ENCODE results near the gene CUX1.
"Not testable (repeated sequence)": the region's sequence is repeated elsewhere in the genome, so short reads cannot be mapped to it uniquely, and the experiment has no call there.

The CUX1 gene

DNA sequence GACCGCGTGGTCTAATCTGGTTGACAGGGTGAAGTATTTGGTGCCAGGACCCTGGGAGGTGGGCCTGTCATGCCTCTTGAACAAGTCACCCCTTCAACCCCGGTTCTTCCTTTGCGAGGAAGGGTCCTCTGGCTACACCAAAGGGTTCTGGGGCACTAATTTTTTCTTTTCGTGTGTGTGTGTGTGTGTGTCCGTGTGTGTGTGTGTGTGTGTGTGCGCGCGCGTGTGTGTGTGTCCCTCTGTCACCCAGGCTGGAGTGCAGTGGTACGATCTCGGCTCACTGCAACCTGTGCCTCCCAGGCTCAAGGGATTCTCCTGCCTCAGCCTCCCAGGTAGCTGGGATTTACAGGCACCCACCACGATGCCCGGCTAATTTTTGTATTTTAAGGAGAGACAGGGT is 483.9 kb downstream of the CUX1 start:
- DNase-seq: not testable (repeated sequence)

DNA sequence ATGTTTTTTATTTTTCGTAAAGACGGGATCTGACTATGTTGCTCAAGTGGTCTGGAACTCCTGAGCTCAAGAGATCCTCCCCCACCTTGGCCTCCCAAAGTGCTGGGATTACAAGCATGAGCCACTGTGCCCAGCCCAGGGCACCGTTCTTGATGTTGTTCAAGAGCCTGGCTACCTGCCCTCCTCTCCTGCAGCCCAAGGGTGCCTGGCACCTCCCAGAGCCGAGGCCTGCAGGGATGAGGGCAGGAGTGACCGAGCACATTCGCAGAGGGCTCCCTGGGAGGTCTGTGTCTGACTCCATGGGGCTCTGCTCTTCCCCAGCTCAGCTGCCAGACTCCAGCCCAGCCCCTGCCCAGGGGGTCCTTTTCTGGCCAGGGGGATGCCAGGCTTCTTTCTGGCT is 484.6 kb downstream of the CUX1 start:
- DNase-seq: no peak

DNA sequence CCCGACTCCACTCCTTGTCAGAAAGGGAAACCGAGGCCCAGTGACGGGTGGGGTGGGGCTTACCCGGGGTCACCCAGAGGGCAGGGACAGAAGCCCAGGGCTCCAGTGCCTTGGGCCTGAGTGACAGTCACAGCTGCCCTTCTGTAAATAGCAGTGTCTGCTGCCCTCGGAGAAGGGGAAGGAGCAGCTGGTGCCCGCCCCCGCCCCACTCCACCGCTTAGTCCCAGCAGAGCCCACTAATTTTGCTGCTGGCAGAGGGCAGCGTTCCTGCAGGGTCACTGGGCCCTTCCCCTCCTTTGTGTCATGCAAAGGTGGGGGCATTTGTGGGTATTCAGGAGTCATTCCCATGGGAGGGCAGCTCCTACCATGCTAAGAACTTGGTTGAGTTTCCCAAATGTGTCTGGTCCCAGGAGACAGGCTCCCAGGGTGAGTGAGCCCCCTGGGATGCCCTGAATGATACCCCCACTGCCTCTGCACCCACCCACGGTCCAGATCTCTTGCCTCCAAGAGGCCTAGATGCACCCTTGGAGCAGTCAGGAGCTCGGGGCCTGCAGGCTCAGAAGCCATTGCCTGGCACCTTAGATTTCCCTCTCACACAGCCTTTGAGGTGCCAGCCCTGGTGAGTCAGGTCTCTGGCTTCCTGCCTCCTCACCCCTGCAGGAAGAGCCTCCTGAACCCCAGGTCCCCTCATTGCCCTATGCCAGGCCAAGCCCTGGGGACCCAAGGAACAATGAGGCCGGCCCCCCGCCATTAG is 486.4 kb downstream of the CUX1 start:
- DNase-seq: no peak

DNA sequence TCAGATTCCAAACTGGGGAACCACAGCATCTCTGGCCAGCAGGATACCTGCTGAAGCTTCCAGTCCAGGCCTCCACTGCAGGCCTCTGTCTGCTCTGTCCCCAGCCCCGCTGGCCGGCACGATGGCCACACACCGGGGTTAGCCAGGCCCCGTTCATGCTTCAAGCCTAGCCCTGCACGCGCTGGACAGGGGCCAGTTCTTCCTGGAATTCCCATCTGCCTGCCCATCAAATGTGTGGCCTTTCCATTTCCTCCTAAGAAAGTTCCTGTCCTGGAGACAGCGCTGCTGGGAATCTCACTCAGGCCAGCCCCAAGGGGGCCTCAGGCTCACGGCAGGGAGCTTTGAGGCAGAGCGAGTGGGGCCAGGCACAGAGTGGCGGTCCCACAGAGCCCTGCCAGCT is 487.2 kb downstream of the CUX1 start:
- no peak for DNase-seq

DNA sequence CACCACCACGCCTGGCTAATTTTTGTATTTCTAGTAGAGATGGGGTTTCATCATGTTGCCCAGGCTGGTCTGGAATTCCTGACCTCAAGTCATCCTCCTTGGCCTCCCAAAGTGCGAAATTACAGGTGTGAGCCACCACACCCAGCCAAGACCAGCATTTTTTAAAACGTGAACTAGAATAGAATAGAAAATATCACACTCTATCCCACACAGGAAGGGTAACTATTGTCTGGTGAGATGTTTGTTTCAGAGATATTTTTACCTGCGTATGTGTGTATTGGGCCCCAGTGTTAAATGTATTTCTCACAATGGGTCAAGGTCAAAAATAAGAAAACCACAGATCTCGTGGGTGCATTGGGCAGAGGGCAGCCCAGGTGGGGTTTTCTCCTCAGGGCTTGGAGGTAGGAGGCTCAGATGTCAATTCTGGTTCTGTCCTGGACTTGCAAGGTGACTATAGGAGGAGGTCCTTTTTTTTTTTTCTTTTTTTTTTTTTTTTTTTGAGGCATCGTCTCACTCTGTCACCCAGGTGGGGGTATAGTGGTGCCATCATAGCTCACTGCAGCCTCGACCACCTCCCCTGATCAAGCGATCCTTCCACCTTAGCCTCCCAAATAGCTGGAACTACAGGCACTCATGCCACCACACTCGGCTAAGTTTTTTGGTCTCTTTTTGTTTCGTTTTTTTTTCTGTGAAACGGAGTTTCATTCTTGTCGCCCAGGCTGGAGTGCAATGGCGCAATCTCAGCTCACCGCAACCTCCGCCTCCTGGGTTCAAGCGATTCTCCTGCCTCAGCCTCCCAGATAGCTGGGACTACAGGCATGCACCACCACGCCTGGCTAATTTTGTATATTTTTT is 488.2 kb downstream of the CUX1 start:
- DNase-seq: no peak

DNA sequence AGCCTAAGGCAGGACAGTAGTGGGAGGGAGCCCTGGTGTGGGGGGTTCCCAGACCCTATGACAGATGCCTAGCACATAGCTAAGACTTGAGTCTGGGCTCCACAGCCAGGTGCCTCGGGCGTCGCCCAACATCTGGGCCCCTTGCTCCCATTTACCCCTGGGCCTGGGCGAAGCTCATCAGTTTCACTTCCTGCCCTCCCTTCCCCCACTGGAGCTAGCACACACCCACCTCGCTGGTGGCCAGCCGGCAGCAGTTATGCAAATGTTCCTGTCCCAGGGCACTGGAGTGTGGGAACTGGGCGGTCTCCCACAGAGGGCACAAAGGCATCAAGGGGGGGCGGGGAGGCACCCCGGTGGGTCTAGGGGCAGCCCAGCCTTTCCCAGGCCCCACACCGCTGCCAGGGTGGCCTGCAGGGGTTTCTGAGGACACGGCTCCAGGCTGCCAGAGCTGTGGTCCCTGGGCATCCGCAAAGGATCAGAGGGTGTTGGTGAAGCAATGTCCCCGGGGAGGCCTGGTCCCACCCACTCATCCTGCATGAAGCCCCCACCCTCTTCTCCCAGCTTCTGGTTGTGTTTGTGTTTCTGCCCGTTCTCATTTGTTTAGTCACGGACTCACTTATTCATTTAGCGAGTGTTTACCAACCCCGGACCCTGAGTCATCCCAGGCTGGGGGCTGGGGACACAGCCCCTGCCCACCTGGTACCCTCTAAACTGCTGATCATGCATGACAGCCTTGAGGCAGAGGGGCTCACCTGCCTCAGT is 489.7 kb downstream of the CUX1 start:
- peak; percentile 42 for DNase-seq

DNA sequence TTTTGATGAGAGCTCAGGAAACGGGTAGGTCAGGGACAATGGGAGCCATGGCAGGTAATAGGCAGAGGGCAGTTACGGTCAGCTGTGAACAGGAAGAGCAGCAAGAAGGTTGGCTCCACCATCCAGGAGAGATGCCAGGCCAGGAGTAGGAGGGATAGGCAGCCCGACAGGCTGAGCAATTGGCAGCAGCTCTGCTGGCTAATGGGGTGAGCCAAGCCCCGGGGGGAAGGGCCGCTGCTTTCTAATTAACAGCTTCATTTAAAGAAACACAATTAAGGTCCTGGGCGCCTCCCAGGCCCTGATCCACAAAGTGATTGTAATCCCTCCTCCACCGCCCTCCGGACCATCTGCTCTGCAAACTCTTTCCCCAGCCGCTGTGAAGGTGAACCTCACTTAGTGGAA is 493.0 kb downstream of the CUX1 start:
- no peak for DNase-seq

DNA sequence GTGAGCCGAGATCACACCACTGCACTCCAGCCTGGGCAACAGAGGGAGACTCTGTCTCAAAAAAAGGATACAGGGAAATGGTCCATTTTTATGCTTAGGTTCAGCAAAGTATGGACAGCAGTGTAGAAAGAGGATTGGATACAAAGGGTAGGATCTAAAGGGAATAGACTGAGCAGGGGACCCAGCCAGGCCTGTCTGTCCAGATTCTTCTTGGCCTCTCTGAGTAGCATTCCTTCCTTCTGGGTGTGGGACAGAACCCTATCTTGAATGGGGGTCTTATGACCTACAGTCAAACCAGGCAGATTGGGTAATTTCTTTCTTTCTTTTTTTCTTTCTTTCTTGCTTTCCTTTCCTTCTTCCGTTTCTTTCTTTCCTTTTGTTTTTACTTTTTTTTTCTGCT is 494.9 kb downstream of the CUX1 start:
- DNase-seq: no peak

DNA sequence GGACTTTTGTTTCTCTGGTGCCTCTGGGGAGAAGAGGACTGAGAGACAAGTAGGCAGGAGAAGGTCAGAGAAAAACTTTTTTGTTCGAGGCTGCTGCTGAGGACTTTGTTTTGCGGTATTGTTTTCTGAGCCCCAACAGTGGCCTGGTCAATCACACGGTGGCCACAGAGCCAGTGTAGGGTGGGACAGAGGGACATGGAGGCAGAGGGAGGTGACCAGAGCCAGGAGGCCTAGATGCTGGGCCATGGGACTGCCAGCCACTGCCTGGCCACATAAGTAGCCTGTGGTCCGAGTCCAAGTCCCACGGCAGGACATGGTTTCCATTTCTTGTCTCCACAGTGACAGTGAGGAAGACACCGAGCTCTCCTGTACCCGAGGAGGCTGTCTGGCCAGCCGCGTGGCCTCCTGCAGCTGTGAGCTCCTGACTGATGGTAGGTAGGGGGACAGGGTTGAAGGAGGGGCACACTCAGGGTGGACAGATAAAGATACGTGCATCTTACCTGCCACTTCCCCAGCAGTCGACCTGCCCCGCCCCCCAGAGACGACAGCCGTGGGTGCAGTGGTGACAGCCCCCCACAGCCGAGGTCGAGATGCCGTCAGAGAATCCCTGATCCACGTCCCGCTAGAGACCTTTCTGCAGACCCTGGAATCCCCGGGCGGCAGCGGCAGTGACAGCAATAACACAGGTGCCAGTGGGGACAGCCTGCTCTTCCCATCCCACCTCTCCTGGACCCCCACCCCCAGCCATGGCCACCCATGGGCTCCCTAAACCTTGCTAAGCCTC is 496.8 kb downstream of the CUX1 start:
- DNase-seq: no peak

DNA sequence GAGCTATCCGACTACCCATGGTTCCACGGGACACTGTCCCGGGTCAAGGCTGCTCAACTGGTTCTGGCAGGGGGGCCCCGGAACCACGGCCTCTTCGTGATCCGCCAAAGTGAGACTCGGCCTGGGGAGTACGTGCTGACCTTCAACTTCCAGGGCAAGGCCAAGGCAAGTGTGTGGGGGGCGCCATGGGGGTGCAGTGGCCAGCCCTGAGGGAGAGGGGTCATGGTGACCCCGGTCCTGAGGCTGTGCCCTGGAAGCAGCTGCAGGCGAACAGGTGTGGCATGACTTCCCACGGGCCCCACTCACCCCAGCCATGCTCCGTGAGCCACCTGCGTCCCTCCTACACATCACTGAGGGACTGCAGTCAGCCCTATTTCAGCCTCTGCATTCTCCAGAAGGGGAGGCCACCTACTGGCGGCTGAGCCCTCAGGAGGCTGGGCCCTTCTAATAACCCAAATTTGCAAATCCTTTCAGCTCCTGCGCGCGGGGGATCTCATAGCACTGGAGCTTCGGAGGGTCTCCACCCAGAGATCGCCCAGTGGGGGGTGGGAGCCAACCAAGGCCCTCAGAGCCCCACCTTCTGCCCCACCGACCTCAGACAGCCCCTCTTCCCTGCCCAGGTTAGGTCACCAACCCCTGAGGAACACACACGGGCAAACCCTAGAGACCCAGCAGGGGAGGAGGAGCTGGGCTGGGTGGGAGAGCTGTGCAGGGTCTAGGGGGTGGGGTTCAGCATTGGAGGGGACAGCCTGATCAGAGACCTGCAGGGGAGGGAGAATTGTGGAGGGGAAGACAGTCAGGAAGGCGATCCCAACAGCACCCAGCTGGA is 500.0 kb downstream of the CUX1 start:
- no peak for DNase-seq

DNA sequence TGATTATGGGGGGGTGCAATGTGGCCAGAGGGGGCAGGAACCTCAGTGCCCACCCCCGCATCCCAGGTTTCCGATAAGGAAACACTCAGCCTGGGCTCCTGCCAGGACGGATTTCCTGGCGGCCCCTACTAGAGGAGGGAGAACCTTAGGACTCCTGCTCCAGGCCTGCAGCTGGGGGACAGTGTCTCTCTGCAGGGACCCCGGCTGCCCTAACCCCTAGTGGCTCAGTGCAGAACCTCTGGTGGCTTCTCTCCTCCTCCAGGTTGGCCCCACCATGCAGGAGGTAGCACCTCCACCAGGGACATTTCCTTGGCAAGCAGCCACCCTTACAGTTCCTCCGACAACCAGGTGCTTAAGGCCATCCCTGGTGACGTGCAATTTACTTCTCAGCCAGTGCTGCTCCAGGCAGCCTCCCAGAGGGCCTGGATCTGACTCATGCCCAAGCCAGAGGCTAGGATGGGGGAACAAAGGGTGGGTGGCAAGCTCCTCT is 501.1 kb downstream of the CUX1 start:
- DNase-seq: no peak

DNA sequence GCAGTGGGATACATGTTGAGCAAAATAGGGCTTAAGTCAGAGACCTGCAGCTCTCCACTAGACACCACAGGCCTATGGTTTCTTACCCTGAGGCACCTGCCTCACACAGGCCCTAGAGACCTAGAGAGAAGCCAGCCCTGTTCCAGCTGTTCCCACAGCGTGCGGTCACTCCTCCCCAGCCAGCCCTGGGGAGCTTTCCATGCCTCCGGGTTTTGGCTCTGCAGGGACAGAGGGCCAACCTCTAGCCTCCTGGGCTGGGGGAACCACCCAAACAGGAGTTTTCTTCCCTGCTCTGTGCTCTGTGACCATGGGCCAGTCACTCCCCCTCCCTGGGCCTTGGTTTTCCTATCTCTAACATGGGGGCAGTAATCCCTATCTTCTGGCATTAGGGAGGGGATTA is 502.2 kb downstream of the CUX1 start:
- no peak for DNase-seq

DNA sequence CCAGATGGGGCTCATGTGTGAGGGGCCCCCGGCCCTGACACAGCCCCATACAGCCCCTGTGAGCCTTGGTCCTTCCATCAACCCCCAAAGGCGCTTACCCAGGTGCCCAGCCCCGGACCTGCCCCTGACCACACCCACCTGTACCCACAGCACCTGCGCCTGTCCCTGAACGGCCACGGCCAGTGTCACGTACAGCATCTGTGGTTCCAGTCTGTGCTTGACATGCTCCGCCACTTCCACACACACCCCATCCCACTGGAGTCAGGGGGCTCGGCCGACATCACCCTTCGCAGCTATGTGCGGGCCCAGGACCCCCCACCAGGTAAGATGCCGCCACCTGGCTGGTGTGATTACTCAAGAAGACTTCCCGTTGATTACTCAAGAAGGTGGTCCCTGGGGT is 502.8 kb downstream of the CUX1 start:
- DNase-seq: no peak

DNA sequence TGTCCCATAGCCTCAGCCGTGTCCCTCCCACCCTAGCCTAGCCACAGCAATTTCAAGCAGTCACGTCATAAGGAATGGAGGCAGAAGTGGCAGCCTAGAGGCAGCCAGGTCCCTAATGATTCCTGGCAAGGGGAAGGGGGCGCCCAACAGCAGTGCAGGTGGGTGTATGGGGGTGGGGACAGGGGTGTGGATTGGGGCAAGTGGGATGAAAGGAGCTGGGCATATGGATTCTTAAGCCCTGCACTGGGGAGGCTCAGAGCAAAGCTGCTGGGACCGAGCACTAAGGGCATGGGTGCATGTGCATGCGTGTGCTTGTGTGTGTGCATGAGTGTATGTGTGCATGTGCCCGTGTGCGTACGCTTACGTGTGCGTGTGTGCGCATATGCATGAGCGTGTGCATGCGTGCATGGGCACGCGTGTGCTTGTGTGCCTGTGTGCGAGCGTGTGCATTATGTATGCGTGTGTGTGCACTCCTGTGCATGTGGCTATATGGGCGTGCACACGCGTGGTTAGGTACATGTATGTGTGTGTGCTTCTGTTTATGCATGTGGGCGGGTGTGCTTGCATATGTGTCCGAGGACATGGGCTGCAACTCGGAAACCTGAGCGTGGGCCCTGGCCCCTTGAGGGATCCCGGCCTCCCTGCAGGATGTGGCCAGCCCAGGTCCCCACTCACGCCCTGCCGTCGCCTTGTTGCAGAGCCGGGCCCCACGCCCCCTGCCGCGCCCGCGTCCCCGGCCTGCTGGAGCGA is 503.4 kb downstream of the CUX1 start:
- DNase-seq: no peak

DNA sequence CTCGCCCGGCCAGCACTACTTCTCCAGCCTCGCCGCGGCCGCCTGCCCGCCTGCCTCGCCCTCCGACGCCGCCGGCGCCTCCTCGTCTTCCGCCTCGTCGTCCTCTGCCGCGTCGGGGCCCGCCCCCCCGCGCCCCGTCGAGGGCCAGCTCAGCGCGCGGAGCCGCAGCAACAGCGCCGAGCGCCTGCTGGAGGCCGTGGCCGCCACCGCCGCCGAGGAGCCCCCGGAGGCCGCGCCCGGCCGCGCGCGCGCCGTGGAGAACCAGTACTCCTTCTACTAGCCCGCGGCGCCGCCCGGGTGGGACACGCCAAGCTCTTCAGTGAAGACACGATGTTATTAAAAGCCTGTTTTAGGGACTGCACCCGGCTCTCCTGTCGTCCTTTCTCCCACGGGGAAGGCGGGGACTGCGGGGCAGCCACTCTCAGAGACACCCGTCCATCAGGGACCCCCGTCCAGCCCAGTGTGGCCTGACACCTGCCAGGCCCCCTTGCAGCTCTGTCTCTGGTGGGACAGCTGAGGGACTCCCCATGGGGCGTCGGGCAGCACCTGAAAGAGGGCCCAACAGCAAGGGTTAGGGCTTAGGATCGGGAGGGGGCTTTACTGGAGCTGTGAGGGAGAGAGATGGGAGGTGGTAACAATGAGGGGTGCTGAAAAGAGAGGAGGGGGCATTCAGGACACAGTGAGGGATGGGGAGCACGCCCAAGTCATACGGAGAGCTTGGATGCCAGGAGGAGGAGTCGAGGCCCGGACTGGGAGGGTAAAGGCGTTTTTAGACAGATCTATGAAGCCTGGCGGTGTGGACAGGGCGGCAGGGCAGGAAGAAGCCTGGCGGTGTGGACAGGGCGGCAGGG is 504.1 kb downstream of the CUX1 start:
- DNase-seq: peak; percentile 17

DNA sequence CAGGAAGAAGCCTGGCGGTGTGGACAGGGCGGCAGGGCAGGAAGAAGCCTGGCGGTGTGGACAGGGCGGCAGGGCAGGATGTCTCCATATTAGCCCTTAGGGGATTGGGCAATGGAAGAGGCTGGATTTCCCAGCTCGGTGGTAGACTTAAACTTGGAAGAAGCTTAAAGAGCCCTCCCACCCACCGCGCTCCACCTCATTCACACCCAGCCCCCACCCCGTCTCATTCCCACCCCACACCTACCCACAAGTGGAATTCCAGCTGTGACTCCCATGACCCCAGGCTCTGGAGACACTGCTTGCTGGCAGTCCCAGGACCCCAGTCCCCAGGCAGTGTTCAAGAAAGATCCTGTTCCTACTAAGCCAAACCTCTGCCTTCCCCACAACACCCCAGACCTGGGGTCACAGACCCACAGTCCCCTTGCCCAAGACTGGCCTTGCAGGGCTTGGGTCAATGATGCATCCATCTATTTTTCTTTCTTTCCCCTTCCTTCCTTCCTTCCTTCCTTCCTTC is 504.8 kb downstream of the CUX1 start:
- DNase-seq: no peak

DNA sequence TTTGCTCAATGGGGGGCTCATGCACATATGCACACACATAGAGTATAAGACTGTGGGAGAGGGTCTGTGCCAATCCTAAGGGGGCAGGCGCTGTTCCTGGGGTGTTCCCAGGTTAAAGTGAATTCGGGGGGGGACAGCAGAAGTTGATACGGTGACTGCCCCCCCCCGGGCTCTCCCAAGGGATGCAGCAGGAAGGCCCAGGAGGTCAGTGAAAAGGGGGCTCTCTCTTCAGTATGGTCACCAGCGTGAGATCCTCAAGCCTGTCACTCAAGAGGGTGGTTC is 506.4 kb downstream of the CUX1 start:
- DNase-seq: no peak

DNA sequence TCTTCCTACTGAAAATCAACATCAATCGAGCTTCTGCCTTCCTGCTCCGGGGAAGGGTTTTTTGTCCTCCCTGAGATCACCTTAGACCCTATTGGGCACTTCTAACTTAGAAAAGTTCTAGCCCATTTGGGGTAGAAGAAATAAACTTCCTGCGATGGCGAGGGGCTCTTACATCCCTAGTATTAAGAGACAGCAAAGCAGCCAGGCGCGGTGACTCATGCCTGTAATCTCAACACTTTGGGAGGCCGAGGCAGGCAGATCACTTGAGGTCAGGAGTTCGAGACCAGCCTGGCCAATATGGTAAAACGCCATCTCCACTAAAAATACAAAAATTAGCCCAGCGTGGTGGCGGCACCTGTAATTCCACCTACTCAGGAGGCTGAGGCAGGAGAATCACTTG is 507.7 kb downstream of the CUX1 start:
- DNase-seq: not testable (repeated sequence)

DNA sequence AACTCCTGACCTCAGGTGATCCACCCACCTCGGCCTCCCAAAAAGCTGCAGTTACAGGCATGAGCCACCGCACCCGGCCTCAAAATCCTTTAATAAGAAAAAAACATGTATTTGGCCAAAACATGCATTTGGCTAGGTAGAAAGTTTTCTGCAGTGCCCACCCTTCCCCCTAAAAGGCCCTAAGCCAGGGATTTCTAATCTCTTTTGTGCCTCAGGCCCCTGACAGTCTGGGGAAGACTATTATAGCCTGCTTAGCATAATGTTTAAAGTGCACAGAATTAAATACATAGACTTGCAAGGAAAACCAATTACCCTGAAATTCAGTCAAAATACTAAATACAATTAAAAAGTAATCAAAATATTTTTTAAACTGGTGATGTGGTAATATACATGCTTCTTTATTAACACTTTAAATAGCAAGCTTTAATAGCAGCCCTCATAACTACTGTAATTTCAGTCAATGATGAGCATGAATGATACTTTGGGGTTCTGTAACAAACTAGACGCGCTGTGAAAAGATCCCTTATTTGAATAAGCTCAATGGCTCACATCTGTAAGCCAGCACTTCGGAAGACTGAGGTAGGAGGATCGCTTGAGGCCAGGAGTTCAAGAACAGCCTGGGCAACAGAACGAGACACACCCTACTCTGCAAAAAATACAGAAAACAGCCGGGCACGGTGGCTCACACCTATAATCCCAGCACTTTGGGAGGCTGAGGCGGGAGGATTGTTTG is 508.9 kb downstream of the CUX1 start:
- DNase-seq: no peak

All from hematopoietic multipotent progenitor cell treated with erythropoietin and hydrocortisone succinate and interleukin-3 and kit ligand, for 6 days (in vitro differentiated cells).